Neural crest cell (in vitro differentiated cells): Measurements from ENCODE around the gene PTMS. TPM values are rescaled to one million over a fixed set of nuclear protein-coding genes. Genes with fewer than 3 reads are reported as not detected.
"Not testable (repeated sequence)": the region's sequence is repeated elsewhere in the genome, so short reads cannot be mapped to it uniquely, and the experiment has no call there.

ENCODE experiments used
- DNase-seq: peaks from one replicate; pipeline ENCODE4 v3.0.0; 2021; ENCODE audit warnings: low read depth, mixed read lengths, low spot score
- H3K27ac Mint-ChIP-seq: one replicate; pipeline ENCODE4 v1.8.0; 2021; ENCODE audit warnings: mild to moderate bottlenecking, mixed read lengths; ENCODE audit not compliant: unreplicated experiment
- H3K27me3 Mint-ChIP-seq: 2 replicates; pipeline ENCODE4 v1.8.0; 2021; ENCODE audit warnings: low read depth, mild to moderate bottlenecking, mixed read lengths
- H3K36me3 Mint-ChIP-seq: 2 replicates; pipeline ENCODE4 v1.8.0; 2021; ENCODE audit warnings: low read depth, mild to moderate bottlenecking, mixed read lengths
- H3K4me1 Mint-ChIP-seq: 2 replicates; pipeline ENCODE4 v1.8.0; 2021; ENCODE audit warnings: mixed read lengths
- H3K4me3 Mint-ChIP-seq: one replicate; pipeline ENCODE4 v1.8.0; 2021; ENCODE audit warnings: mild to moderate bottlenecking, mixed read lengths
- H3K9me3 Mint-ChIP-seq: 2 replicates; pipeline ENCODE4 v1.8.0; 2021; ENCODE audit warnings: mixed read lengths
- total RNA-seq: library from RNA; stranded (reverse); gene quantifications from 2 replicates; pipeline ENCODE4 v1.2.1, GENCODE V29; 2021
- TF ChIP-seq, protein P1 (sequence below): fragments of 200-600 bp; sonication (generic); conservative IDR thresholded peaks from 2 replicates; pipeline ENCODE4 v1.5.0; 2021; ENCODE audit warnings: antibody characterized with exemption, mild to moderate bottlenecking

The PTMS gene
- total RNA-seq, 1 donor from 2014 or later = 669 TPM

- peaks cover 6% of the 10 kb centered on the region for H3K4me1 Mint-ChIP-seq
- no peak overlapping the region for H3K4me3 Mint-ChIP-seq
- no peaks in the 10 kb centered on the region for H3K27me3 Mint-ChIP-seq
- H3K9me3 Mint-ChIP-seq = no peaks in the 10 kb centered on the region
- H3K27ac Mint-ChIP-seq = no peak overlapping the region
- H3K36me3 Mint-ChIP-seq = no peaks in the 10 kb centered on the region
- TF ChIP-seq, protein P1, sequence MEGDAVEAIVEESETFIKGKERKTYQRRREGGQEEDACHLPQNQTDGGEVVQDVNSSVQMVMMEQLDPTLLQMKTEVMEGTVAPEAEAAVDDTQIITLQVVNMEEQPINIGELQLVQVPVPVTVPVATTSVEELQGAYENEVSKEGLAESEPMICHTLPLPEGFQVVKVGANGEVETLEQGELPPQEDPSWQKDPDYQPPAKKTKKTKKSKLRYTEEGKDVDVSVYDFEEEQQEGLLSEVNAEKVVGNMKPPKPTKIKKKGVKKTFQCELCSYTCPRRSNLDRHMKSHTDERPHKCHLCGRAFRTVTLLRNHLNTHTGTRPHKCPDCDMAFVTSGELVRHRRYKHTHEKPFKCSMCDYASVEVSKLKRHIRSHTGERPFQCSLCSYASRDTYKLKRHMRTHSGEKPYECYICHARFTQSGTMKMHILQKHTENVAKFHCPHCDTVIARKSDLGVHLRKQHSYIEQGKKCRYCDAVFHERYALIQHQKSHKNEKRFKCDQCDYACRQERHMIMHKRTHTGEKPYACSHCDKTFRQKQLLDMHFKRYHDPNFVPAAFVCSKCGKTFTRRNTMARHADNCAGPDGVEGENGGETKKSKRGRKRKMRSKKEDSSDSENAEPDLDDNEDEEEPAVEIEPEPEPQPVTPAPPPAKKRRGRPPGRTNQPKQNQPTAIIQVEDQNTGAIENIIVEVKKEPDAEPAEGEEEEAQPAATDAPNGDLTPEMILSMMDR = no peak
- no peak for DNase-seq
Observed at GRCh38 chr12:6736754-6737153, 29.4 kb upstream of the PTMS start.

DNA sequence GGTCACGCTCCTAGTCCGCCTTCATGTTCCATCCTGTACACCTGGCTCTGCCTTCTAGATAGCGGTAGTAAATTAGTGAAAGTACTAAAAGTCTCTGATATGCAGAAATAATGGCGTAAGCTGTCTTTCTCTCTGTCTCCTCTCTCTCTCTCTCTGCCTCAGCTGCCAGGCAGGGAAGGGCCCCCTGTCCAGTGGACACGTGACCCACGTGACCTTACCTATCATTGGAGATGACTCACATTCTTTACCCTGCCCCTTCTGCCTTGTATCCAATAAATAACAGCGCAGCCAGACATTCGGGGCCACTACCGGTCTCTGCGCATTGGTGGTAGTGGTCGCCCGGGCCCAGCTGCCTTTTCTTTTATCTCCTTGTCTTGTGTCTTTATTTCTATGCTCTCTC, 24.1 kb upstream of the PTMS start:
- H3K4me1 Mint-ChIP-seq, H3K36me3 Mint-ChIP-seq, DNase-seq, H3K27ac Mint-ChIP-seq, H3K9me3 Mint-ChIP-seq, H3K4me3 Mint-ChIP-seq, H3K27me3 Mint-ChIP-seq: not testable (repeated sequence)

DNA sequence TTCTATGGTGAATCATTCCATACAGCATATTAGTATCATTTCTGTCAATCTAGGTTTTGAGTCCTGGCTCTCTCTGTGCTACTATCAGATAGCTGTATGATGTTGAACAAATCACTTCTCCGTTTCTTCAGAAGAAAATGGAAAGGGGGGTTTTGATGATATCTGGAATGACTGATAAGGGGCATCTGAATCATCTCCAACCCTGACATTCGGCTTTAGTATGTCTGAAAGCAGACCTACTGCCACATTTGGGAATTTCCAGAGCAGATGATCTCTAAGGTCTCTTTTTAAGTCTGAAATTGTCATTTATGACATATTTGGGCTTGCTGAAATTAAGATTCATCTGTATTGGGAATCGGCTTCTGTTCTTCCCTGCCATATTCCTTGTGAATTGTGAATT, 23.3 kb upstream of the PTMS start:
- H3K27ac Mint-ChIP-seq = no peak overlapping the region
- TF ChIP-seq, protein P1 = no peak
- H3K9me3 Mint-ChIP-seq = no peaks in the 10 kb centered on the region
- no peak for DNase-seq
- no peaks in the 10 kb centered on the region for H3K27me3 Mint-ChIP-seq
- H3K4me1 Mint-ChIP-seq = peaks cover 10% of the 10 kb centered on the region
- no peak overlapping the region for H3K4me3 Mint-ChIP-seq
- peaks cover 4% of the 10 kb centered on the region for H3K36me3 Mint-ChIP-seq

DNA sequence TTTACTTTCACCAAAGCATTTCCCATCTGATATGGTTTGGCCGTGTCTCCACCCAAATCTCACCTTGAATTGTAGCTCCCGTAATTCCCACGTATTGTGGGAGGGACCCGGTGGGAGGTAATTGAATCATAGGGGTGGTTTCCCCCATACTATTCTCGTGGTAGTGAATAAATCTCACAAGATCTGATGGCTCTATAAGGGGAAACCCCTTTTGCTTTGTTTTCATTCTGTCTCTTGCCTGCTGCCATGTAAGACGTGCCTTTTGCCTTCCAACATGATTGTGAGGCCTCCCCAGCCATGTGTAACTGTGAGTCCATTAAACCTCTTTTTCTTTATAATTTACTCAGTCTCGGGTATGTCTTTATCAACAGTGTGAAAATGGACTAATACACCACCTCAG, 22.9 kb upstream of the PTMS start:
- H3K27me3 Mint-ChIP-seq, H3K36me3 Mint-ChIP-seq, H3K4me1 Mint-ChIP-seq, DNase-seq, H3K4me3 Mint-ChIP-seq, H3K9me3 Mint-ChIP-seq, H3K27ac Mint-ChIP-seq: not testable (repeated sequence)

DNA sequence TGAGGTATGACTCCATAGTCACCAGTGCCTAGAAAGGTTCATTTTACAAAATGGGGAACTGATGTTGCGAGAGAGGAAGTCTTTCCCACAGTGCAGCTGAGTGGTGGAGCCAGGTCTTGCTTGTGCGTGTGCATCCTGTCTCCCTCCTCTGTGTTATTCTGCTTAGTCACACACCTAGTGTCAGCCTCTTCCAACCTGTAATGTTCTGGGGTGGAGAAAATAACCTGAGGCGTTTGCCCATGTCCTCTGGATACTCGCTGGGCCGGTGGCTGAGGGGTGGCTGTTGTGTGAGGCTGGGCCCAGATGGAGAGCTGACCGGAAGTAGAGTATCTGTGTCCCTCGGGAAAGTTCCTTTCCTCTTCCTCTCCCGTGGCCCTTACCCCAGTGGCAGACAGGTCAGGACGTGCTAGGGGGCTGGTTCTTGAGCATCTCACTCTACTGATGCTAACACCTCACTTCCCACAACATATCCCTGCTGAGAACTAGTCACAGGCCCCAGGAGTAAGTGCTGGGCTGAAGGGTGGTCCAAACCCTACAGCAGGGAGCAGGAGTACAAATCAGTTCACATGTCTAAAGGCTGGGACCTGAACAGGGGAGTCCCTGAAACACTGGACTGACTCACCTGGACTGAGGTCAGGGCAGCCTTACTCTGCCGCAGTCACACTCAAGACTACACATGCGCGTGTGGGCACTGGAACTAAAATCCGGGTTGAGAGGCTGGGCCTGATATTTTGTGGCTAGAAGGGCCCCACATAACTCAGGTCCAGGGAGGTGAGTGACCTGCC, 20.2 kb upstream of the PTMS start:
- TF ChIP-seq, protein P1 = no peak
- Mint-ChIP-seq H3K36me3 (peaks cover 13% of the 10 kb centered on the region), H3K4me3 (no peak overlapping the region), H3K9me3 (no peaks in the 10 kb centered on the region), H3K27ac (peak overlapping the region; percentile 87), H3K27me3 (no peaks in the 10 kb centered on the region), H3K4me1 (peaks cover 13% of the 10 kb centered on the region)
- no peak for DNase-seq

- Mint-ChIP-seq H3K27me3 (no peaks in the 10 kb centered on the region), H3K36me3 (peaks cover 13% of the 10 kb centered on the region), H3K27ac (no peak overlapping the region), H3K4me3 (peak overlapping the region; percentile 25), H3K9me3 (no peaks in the 10 kb centered on the region), H3K4me1 (peaks cover 18% of the 10 kb centered on the region)
- TF ChIP-seq, protein P1 = no peak
- no peak for DNase-seq
Observed at GRCh38 chr12:6747216-6747615, 18.9 kb upstream of the PTMS start.
